Subcutaneous adipose tissue (tissue), 4 donors: Measurements from ENCODE around the gene GXYLT2. TPM values are rescaled to one million over a fixed set of nuclear protein-coding genes. Genes with fewer than 3 reads are reported as not detected.

Experiments
- CTCF ChIP-seq: fragments of 450-650 bp; IDR thresholded peaks from one replicate; pipeline ENCODE4 v1.5.1; 2016; ENCODE audit warnings: low read depth, mild to moderate bottlenecking, control low read depth, antibody characterized with exemption, moderate library complexity
- total RNA-seq, 4 donors: library from RNA; depleted of rRNA; stranded (reverse); fragments of >200 nt; gene quantifications; one replicate each; pipeline ENCODE4 v1.1.0, GENCODE V29; 2016

Gene GXYLT2
- total RNA-seq, 4 donors from 2014 or later: 1.5 to 10.2 (median 4.4) TPM

- no peak for TF ChIP-seq CTCF
Measured at GRCh38 chr3:72894976-72895552, 7.2 kb downstream of the GXYLT2 start.

- no peak for TF ChIP-seq CTCF
Measured at GRCh38 chr3:72896996-72897757, 9.3 kb downstream of the GXYLT2 start.

- no peak for TF ChIP-seq CTCF
Measured at GRCh38 chr3:72897758-72898007, 9.8 kb downstream of the GXYLT2 start.

- no peak for TF ChIP-seq CTCF
Measured at GRCh38 chr3:72899349-72899765, 11.5 kb downstream of the GXYLT2 start.

- TF ChIP-seq CTCF: no peak
Measured at GRCh38 chr3:72900048-72900447, 12.2 kb downstream of the GXYLT2 start.

- no peak for TF ChIP-seq CTCF
Measured at GRCh38 chr3:72901840-72902239, 14.0 kb downstream of the GXYLT2 start.

GRCh38 chr3:72903004-72903403 is 15.2 kb downstream of the GXYLT2 start:
- TF ChIP-seq CTCF: no peak
